Measurements from ENCODE around the gene BBS9. TPM values are rescaled to one million over a fixed set of nuclear protein-coding genes. Genes with fewer than 3 reads are reported as not detected.

The BBS9 gene
- total and polyA plus RNA-seq, 3 donors from 2014 or later: 39.3 to 55.7 (median 53.3) TPM

- no peaks in the 10 kb centered on the region for H3K36me3 ChIP-seq (ENCODE audit: low read depth, missing control alignments)
- 92 to 96% methylated on average over 2 of the region's 2 CpGs for WGBS, 2 donors
- no peaks in the 10 kb centered on the region for H3K27me3 ChIP-seq
- H3K9me3 ChIP-seq: no peaks in the 10 kb centered on the region
- no peak overlapping the region for H3K27ac ChIP-seq
- no peak for TF ChIP-seq CTCF (IDR thresholded peaks at IDR 0.05)
- TF ChIP-seq POLR2A (IDR thresholded peaks at IDR 0.05): no peak
- intact Hi-C loops (cut with DNase I; ENCODE audit: low total_unique reads): no loop called here
- no peaks in the 10 kb centered on the region for H3K4me1 ChIP-seq
- DNase-seq: no peak
- H3K4me3 ChIP-seq: no peak overlapping the region
These were observed 399.7 kb downstream of the BBS9 start for GRCh38 chr7:33529070-33529469.

DNA sequence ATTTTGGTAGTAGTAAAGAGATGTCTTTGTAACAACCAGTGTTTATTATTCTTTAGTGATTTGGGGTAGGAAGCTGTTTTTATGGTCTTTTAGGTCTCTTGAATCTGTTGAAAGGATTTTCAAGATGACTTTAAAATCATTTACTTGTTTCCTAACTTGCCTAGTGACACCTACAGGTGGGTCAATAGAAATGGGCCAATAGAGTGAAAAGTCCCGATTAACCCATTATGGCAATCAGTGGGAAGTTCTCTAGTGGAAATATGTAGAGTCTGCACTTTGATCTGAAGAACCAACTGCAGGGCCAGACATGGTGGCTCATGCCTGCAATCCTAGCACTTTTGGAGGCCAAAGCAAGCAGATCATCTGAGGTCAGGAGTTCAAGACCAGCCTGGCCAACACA, 401.3 kb downstream of the BBS9 start:
- Histone ChIP-seq H3K4me1 (no peaks in the 10 kb centered on the region), H3K9me3 (no peaks in the 10 kb centered on the region), H3K27me3 (no peaks in the 10 kb centered on the region), H3K4me3 (no peak overlapping the region), H3K27ac (no peak overlapping the region), H3K36me3 (ENCODE audit: low read depth, missing control alignments) (no peaks in the 10 kb centered on the region)
- WGBS, 2 donors: 95 to 100% methylated on average over 1 of the region's 1 CpG
- DNase-seq: no peak
- intact Hi-C loops (cut with DNase I; ENCODE audit: low total_unique reads): no loop called here
- TF ChIP-seq POLR2A (IDR thresholded peaks at IDR 0.05): no peak

DNA sequence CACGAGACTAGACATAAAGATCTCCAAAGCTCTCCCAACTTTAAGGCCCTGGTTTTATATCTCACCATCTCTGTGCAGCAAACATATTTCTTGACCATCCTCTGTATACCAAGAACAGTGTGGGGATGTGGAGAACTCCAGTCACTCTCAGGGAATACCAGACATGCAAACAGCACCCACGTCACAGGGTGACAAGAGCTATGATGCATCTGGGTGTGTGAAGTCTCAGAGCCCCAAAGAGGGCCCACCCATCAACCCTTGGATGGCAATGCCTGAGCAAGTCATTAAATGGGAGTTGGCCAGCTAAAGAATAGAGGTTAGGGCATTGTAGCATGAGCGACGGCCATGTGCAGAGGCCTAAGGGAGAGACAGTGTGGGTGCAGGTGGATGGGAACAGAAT, 402.5 kb downstream of the BBS9 start:
- H3K4me1 ChIP-seq: no peaks in the 10 kb centered on the region
- intact Hi-C loops (cut with DNase I; ENCODE audit: low total_unique reads): no loop called here
- H3K9me3 ChIP-seq: no peaks in the 10 kb centered on the region
- H3K36me3 ChIP-seq (ENCODE audit: low read depth, missing control alignments): no peaks in the 10 kb centered on the region
- H3K4me3 ChIP-seq: no peak overlapping the region
- DNase-seq: no peak
- no peak overlapping the region for H3K27ac ChIP-seq
- WGBS, 2 donors: 94 to 98% methylated on average over 3 to 4 of the region's 4 CpGs
- no peaks in the 10 kb centered on the region for H3K27me3 ChIP-seq
- no peak for TF ChIP-seq POLR2A (IDR thresholded peaks at IDR 0.05)
- no peak for TF ChIP-seq CTCF (IDR thresholded peaks at IDR 0.05)

DNA sequence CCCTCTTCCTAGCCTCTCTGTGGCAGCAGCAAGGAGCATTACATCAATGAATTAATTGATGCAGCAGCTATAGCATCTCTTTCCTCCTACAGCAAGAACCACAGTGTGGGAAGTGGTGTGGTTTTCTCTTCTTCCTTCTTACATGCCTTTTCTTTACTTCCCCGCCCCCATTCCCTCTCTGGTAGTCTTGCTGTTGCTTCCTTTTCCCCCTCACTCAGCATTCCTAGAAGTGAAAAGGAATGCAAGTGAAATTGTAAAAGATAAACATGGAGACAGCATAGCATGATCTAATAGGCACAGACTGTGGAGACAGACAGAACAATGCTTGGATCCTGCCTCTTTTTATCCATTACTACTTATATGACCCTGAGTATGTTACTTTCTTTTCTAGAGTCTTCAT, 405.5 kb downstream of the BBS9 start:
- no peaks in the 10 kb centered on the region for H3K9me3 ChIP-seq
- WGBS, 2 donors: 78 to 85% methylated on average over 1 of the region's 1 CpG
- no peaks in the 10 kb centered on the region for H3K27me3 ChIP-seq
- DNase-seq: no peak
- no peaks in the 10 kb centered on the region for H3K36me3 ChIP-seq (ENCODE audit: low read depth, missing control alignments)
- H3K4me3 ChIP-seq: no peak overlapping the region
- no peaks in the 10 kb centered on the region for H3K4me1 ChIP-seq
- intact Hi-C loops (cut with DNase I; ENCODE audit: low total_unique reads): no loop called here
- no peak overlapping the region for H3K27ac ChIP-seq
- TF ChIP-seq POLR2A (IDR thresholded peaks at IDR 0.05) (no peak), CTCF (IDR thresholded peaks at IDR 0.05) (no peak)

DNA sequence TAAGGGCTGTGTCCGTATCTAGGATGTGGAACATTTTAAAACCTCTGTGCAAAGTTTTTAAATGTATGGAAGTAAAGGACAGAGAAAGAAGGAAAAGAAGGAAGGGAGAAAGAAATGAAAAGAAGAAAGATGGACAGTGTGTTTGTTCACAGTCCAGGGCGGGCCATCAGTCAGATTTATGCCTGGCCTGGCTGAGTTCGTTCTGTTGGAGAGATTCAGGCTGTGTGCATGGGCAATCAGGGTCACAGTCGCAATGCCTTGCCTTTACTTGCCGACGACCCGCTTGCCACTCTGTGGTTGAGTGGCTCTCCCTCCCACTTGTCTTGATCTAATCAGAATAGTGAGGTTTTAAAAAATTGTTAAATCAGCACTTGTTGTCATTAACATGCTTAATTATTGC, 406.6 kb downstream of the BBS9 start:
- 81 to 84% methylated on average over 7 of the region's 7 CpGs for WGBS, 2 donors
- Histone ChIP-seq H3K4me3 (no peak overlapping the region), H3K4me1 (no peaks in the 10 kb centered on the region), H3K36me3 (ENCODE audit: low read depth, missing control alignments) (no peaks in the 10 kb centered on the region), H3K27ac (no peak overlapping the region), H3K27me3 (no peaks in the 10 kb centered on the region), H3K9me3 (no peaks in the 10 kb centered on the region)
- no peak for DNase-seq
- intact Hi-C loops (cut with DNase I; ENCODE audit: low total_unique reads): no loop called here
- no peak for TF ChIP-seq CTCF (IDR thresholded peaks at IDR 0.05)
- no peak for TF ChIP-seq POLR2A (IDR thresholded peaks at IDR 0.05)

Data from testis (tissue), 3 donors.